HepG2 (cell line): ENCODE results near the gene ZC3H14. TPM values are rescaled to one million over a fixed set of nuclear protein-coding genes. Genes with fewer than 3 reads are reported as not detected.
A peak's percentile ranks its signal among the peaks of the same experiment; 100 is the strongest.

Source experiments
- MYNN ChIP-seq: sonication (generic); formaldehyde crosslinking; IDR thresholded peaks from 2 replicates; pipeline ENCODE4 v1.4.0; 2020; ENCODE audit warnings: mild to moderate bottlenecking, low read depth, missing genetic modification reagents
- RBFOX2 ChIP-seq: fragments of 200-400 bp; formaldehyde crosslinking; IDR thresholded peaks from 2 replicates; pipeline ENCODE4 v1.6.1; 2017; ENCODE audit warnings: low read depth, mild to moderate bottlenecking, low read length
- ZNF556 ChIP-seq: sonication (generic); formaldehyde crosslinking; IDR thresholded peaks from 2 replicates; pipeline ENCODE4 v1.4.0; 2020; ENCODE audit warnings: mild to moderate bottlenecking, missing genetic modification reagents, borderline replicate concordance
- ZNF607 ChIP-seq: sonication (generic); formaldehyde crosslinking; IDR thresholded peaks from 2 replicates; pipeline ENCODE4 v1.5.1; 2020; ENCODE audit warnings: missing genetic modification reagents, mild to moderate bottlenecking, borderline replicate concordance
- ZNF629 ChIP-seq: sonication (generic); formaldehyde crosslinking; conservative IDR thresholded peaks from 2 replicates; pipeline ENCODE4 v1.5.0; 2020; ENCODE audit warnings: missing genetic modification reagents
- ZNF83 ChIP-seq: sonication (generic); formaldehyde crosslinking; IDR thresholded peaks from 2 replicates; pipeline ENCODE4 v1.4.0; 2020; ENCODE audit warnings: missing genetic modification reagents, mild to moderate bottlenecking, borderline replicate concordance
- polyA plus RNA-seq, 8 experiments: library from polyadenylated mRNA; depleted of rRNA in 3 of 8; stranded (reverse) in 7 of 8; unstranded in 1 of 8; fragments of >200 nt; fragmentation: Illumina TruSeq in 4 of 8; extraction: Trizol in 4 of 8; gene quantifications; 2 replicates each; pipeline versions ENCODE4 v1.2.1 to v1.2.3, GENCODE V29; 2011 to 2016; ENCODE audit warnings: low read depth in 4 of 8, missing spikeins in 1 of 8, mixed read lengths in 1 of 8; ENCODE audit not compliant: insufficient read depth in 1 of 8
- total RNA-seq, 5 experiments: library from RNA; depleted of rRNA; stranded (reverse); fragments of >200 nt; fragmentation: Illumina TruSeq; extraction: Trizol; gene quantifications; 2 replicates each; pipeline ENCODE4 v1.2.3, GENCODE V29; 2016; ENCODE audit warnings: low read depth in 1 of 5
- TF ChIP-seq, protein P1 (sequence below): sonication (generic); formaldehyde crosslinking; IDR thresholded peaks from 2 replicates; pipeline ENCODE4 v1.9.0; 2022; ENCODE audit warnings: low read depth, missing genetic modification reagents
- TF ChIP-seq, protein P2 (sequence below): sonication (generic); formaldehyde crosslinking; IDR thresholded peaks from 2 replicates; pipeline ENCODE4 v1.8.0; 2022; ENCODE audit warnings: low read depth, missing genetic modification reagents
- TF ChIP-seq, protein P3 (sequence below), 2 experiments: IDR thresholded peaks; 2 replicates each; pipeline ENCODE4 v1.6.1; 2011 to 2012; ENCODE audit warnings: low read length in 2 of 2, borderline replicate concordance in 1 of 2, low read depth in 1 of 2, mild to moderate bottlenecking in 1 of 2, moderate library complexity in 1 of 2
- TF ChIP-seq, protein P4 (sequence below): sonication (generic); formaldehyde crosslinking; IDR thresholded peaks from 2 replicates; pipeline ENCODE4 v1.4.0; 2020; ENCODE audit warnings: missing genetic modification reagents
- TF ChIP-seq, protein P5 (sequence below): sonication (generic); formaldehyde crosslinking; conservative IDR thresholded peaks from 2 replicates; pipeline ENCODE4 v1.4.0; 2020; ENCODE audit warnings: missing genetic modification reagents
- TF ChIP-seq, protein P6 (sequence below): fragments of 450-650 bp; IDR thresholded peaks from 2 replicates; pipeline ENCODE4 v1.6.1; 2016
- TF ChIP-seq, protein P7 (sequence below): sonication (generic); formaldehyde crosslinking; IDR thresholded peaks from 2 replicates; pipeline ENCODE4 v1.4.0; 2020; ENCODE audit warnings: missing genetic modification reagents

The ZC3H14 gene
- total and polyA plus RNA-seq, 2 of the 13 experiments (the other 11 are each of a cell fraction or from before 2014, with no cell fraction given), result 65.1 to 67.5 TPM

DNA sequence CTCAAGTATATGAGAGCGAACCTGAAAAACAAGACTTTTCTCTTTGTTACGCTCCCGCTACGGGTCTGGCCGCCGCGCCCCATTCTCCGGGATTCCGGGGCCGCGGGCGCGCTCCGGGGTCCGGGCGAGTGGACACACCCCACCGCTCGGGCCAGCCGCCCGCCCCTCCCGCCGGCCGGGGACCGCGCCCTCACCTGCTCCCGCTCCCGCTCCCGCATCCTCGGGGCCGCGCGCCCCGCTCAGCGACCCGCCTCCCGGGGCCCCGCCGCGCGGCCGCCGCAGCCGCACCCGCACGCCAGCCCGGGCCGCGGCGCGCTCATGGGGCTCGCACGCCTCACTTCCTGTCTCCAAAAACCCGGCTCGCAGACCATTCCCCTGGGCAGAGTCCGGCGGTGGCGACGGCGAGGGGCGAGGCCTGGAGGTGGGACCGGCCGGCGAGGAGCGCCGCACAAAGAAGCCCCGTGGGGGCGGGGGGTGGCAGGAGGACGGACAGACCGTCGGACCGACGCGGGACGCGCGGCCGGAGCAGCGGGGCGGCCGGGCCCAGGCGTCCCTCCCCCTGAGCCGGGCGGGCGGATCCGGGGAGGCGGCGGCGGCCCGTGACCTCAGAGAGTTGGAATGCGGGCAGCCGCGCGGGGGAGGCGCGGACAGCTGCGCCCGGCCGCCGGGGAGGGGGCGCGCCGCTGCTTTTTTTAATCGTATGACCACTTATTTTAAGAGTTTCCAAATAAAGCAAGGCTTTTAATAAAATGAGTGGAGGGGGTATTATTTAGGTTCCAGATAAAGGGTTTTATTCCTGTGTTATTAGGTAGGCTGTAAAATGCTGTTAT lies 8.2 kb upstream of the ZC3H14 start, which contains the start of gene PTPN21 (continued):
- TF ChIP-seq MYNN (CRISPR knock-in tag) (no peak), ZNF556 (CRISPR knock-in tag) (no peak), RBFOX2 (peak; percentile 79), ZNF607 (CRISPR knock-in tag) (no peak), ZNF83 (CRISPR knock-in tag) (no peak), ZNF629 (no peak)
- TF ChIP-seq, protein P1, sequence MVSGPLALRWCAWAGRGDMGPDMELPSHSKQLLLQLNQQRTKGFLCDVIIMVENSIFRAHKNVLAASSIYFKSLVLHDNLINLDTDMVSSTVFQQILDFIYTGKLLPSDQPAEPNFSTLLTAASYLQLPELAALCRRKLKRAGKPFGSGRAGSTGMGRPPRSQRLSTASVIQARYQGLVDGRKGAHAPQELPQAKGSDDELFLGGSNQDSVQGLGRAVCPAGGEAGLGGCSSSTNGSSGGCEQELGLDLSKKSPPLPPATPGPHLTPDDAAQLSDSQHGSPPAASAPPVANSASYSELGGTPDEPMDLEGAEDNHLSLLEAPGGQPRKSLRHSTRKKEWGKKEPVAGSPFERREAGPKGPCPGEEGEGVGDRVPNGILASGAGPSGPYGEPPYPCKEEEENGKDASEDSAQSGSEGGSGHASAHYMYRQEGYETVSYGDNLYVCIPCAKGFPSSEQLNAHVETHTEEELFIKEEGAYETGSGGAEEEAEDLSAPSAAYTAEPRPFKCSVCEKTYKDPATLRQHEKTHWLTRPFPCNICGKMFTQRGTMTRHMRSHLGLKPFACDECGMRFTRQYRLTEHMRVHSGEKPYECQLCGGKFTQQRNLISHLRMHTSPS (CRISPR knock-in tag), result no peak
- TF ChIP-seq, protein P2, sequence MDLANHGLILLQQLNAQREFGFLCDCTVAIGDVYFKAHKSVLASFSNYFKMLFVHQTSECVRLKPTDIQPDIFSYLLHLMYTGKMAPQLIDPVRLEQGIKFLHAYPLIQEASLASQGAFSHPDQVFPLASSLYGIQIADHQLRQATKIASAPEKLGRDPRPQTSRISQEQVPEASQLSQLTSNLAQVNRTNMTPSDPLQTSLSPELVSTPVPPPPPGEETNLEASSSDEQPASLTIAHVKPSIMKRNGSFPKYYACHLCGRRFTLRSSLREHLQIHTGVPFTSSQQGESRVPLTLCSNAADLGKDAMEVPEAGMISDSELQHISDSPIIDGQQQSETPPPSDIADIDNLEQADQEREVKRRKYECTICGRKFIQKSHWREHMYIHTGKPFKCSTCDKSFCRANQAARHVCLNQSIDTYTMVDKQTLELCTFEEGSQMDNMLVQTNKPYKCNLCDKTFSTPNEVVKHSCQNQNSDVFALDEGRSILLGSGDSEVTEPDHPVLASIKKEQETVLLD, result peak; percentile 72
- TF ChIP-seq, protein P3, sequence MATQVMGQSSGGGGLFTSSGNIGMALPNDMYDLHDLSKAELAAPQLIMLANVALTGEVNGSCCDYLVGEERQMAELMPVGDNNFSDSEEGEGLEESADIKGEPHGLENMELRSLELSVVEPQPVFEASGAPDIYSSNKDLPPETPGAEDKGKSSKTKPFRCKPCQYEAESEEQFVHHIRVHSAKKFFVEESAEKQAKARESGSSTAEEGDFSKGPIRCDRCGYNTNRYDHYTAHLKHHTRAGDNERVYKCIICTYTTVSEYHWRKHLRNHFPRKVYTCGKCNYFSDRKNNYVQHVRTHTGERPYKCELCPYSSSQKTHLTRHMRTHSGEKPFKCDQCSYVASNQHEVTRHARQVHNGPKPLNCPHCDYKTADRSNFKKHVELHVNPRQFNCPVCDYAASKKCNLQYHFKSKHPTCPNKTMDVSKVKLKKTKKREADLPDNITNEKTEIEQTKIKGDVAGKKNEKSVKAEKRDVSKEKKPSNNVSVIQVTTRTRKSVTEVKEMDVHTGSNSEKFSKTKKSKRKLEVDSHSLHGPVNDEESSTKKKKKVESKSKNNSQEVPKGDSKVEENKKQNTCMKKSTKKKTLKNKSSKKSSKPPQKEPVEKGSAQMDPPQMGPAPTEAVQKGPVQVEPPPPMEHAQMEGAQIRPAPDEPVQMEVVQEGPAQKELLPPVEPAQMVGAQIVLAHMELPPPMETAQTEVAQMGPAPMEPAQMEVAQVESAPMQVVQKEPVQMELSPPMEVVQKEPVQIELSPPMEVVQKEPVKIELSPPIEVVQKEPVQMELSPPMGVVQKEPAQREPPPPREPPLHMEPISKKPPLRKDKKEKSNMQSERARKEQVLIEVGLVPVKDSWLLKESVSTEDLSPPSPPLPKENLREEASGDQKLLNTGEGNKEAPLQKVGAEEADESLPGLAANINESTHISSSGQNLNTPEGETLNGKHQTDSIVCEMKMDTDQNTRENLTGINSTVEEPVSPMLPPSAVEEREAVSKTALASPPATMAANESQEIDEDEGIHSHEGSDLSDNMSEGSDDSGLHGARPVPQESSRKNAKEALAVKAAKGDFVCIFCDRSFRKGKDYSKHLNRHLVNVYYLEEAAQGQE (IDR thresholded peaks at IDR 0.05; ENCODE audit: borderline replicate concordance in 1 of 2, low read depth in 1 of 2, low read length in 2 of 2), result no peak
- TF ChIP-seq, protein P4, sequence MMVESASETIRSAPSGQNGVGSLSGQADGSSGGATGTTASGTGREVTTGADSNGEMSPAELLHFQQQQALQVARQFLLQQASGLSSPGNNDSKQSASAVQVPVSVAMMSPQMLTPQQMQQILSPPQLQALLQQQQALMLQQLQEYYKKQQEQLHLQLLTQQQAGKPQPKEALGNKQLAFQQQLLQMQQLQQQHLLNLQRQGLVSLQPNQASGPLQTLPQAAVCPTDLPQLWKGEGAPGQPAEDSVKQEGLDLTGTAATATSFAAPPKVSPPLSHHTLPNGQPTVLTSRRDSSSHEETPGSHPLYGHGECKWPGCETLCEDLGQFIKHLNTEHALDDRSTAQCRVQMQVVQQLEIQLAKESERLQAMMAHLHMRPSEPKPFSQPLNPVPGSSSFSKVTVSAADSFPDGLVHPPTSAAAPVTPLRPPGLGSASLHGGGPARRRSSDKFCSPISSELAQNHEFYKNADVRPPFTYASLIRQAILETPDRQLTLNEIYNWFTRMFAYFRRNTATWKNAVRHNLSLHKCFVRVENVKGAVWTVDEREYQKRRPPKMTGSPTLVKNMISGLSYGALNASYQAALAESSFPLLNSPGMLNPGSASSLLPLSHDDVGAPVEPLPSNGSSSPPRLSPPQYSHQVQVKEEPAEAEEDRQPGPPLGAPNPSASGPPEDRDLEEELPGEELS (CRISPR knock-in tag), result no peak
- TF ChIP-seq, protein P5, sequence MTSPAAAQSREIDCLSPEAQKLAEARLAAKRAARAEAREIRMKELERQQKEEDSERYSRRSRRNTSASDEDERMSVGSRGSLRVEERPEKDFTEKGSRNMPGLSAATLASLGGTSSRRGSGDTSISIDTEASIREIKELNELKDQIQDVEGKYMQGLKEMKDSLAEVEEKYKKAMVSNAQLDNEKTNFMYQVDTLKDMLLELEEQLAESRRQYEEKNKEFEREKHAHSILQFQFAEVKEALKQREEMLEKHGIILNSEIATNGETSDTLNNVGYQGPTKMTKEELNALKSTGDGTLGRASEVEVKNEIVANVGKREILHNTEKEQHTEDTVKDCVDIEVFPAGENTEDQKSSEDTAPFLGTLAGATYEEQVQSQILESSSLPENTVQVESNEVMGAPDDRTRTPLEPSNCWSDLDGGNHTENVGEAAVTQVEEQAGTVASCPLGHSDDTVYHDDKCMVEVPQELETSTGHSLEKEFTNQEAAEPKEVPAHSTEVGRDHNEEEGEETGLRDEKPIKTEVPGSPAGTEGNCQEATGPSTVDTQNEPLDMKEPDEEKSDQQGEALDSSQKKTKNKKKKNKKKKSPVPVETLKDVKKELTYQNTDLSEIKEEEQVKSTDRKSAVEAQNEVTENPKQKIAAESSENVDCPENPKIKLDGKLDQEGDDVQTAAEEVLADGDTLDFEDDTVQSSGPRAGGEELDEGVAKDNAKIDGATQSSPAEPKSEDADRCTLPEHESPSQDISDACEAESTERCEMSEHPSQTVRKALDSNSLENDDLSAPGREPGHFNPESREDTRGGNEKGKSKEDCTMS (CRISPR knock-in tag), result no peak
- TF ChIP-seq, protein P6, sequence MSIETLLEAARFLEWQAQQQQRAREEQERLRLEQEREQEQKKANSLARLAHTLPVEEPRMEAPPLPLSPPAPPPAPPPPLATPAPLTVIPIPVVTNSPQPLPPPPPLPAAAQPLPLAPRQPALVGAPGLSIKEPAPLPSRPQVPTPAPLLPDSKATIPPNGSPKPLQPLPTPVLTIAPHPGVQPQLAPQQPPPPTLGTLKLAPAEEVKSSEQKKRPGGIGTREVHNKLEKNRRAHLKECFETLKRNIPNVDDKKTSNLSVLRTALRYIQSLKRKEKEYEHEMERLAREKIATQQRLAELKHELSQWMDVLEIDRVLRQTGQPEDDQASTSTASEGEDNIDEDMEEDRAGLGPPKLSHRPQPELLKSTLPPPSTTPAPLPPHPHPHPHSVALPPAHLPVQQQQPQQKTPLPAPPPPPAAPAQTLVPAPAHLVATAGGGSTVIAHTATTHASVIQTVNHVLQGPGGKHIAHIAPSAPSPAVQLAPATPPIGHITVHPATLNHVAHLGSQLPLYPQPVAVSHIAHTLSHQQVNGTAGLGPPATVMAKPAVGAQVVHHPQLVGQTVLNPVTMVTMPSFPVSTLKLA, result no peak
- TF ChIP-seq, protein P7, sequence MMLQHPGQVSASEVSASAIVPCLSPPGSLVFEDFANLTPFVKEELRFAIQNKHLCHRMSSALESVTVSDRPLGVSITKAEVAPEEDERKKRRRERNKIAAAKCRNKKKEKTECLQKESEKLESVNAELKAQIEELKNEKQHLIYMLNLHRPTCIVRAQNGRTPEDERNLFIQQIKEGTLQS (CRISPR knock-in tag), result peak; percentile 93
